GM23338 (cell line): ENCODE data around the gene OTUB2. TPM values are rescaled to one million over a fixed set of nuclear protein-coding genes. Genes with fewer than 3 reads are reported as not detected.

ENCODE experiments used
- ATAC-seq: fragments of 200-7000 bp; cut with Tn5 transposase; 3 replicates; pipeline ENCODE4 v1.9.1; 2020
- DNase-seq: peaks from one replicate; pipeline ENCODE4 v3.0.0-alpha.2; 2015; ENCODE audit warnings: low spot score
- H2AFZ ChIP-seq: fragments of 200-600 bp; sonication (generic); 2 replicates; pipeline ENCODE4 v1.8.0; 2016; ENCODE audit warnings: antibody characterized with exemption, mild to moderate bottlenecking, moderate library complexity
- H3F3A ChIP-seq: fragments of 200-600 bp; sonication (generic); replicated peaks from 2 replicates; pipeline ENCODE4 v1.8.0; 2017; ENCODE audit warnings: antibody characterized with exemption, mixed run types, low read depth
- H3K27ac ChIP-seq: fragments of 200-600 bp; sonication (generic); 2 replicates; pipeline ENCODE4 v1.6.1; 2016; ENCODE audit warnings: low read depth
- H3K27me3 ChIP-seq: fragments of 200-600 bp; sonication (generic); 2 replicates; pipeline ENCODE4 v1.8.0; 2016; ENCODE audit warnings: mild to moderate bottlenecking, mixed run types, moderate library complexity; ENCODE audit not compliant: insufficient read depth
- H3K36me3 ChIP-seq: fragments of 200-600 bp; sonication (generic); 2 replicates; pipeline ENCODE4 v1.8.0; 2016; ENCODE audit warnings: mild to moderate bottlenecking; ENCODE audit not compliant: insufficient read depth
- H3K4me1 ChIP-seq: fragments of 200-600 bp; sonication (generic); 2 replicates; pipeline ENCODE4 v1.8.0; 2016; ENCODE audit warnings: mild to moderate bottlenecking, moderate library complexity; ENCODE audit not compliant: insufficient read depth
- H3K4me2 ChIP-seq: fragments of 200-600 bp; sonication (generic); 2 replicates; pipeline ENCODE4 v1.7.1; 2017; ENCODE audit warnings: mixed run types
- H3K4me3 ChIP-seq: fragments of 200-600 bp; sonication (generic); 2 replicates; pipeline ENCODE4 v1.6.1; 2016; ENCODE audit warnings: mixed run types
- H3K79me2 ChIP-seq: fragments of 200-600 bp; sonication (generic); replicated peaks from 2 replicates; pipeline ENCODE4 v1.8.0; 2017; ENCODE audit warnings: mild to moderate bottlenecking; ENCODE audit not compliant: insufficient read depth
- H3K9me2 ChIP-seq: fragments of 200-600 bp; sonication (generic); 2 replicates; pipeline ENCODE4 v1.8.0; 2017; ENCODE audit not compliant: insufficient read depth
- H4K20me1 ChIP-seq: fragments of 200-600 bp; sonication (generic); replicated peaks from 2 replicates; pipeline ENCODE4 v1.8.0; 2017; ENCODE audit warnings: mild to moderate bottlenecking; ENCODE audit not compliant: insufficient read depth
- H3K27ac Mint-ChIP-seq: 2 replicates; pipeline ENCODE4 v1.8.0; 2020; ENCODE audit warnings: inconsistent platforms, mild to moderate bottlenecking, moderate library complexity, mixed read lengths
- H3K27me3 Mint-ChIP-seq: 3 replicates; pipeline ENCODE4 v1.8.0; 2022; ENCODE audit warnings: low read depth, mild to moderate bottlenecking, moderate library complexity, mixed read lengths, inconsistent platforms; ENCODE audit not compliant: insufficient read depth, poor library complexity
- H3K36me3 Mint-ChIP-seq: 3 replicates; pipeline ENCODE4 v1.8.0; 2021; ENCODE audit warnings: low read depth, mild to moderate bottlenecking, inconsistent platforms, moderate library complexity, mixed read lengths
- H3K4me1 Mint-ChIP-seq: 3 replicates; pipeline ENCODE4 v1.8.0; 2020; ENCODE audit warnings: mild to moderate bottlenecking, inconsistent platforms, mixed read lengths
- H3K4me3 Mint-ChIP-seq: 3 replicates; pipeline ENCODE4 v1.8.0; 2021; ENCODE audit warnings: moderate library complexity, mild to moderate bottlenecking, inconsistent platforms, mixed read lengths
- H3K9me3 Mint-ChIP-seq: 3 replicates; pipeline ENCODE4 v1.8.0; 2020; ENCODE audit warnings: moderate library complexity, mild to moderate bottlenecking, inconsistent platforms, mixed read lengths
- CREB1 ChIP-seq: fragments of 250-450 bp; sonication (Bioruptor Pico); IDR thresholded peaks from 2 replicates; pipeline ENCODE4 v1.5.0; 2020; ENCODE audit warnings: low read depth, mild to moderate bottlenecking, moderate library complexity
- CTCF ChIP-seq, 2 experiments: fragments of 200-600 bp in 1 of 2; sonication (generic) in 1 of 2; conservative IDR thresholded peaks; 2 replicates each; pipeline versions ENCODE4 v1.5.1 to v1.6.1; 2016 to 2017; ENCODE audit warnings: antibody characterized with exemption in 2 of 2, low read depth in 2 of 2, mild to moderate bottlenecking in 2 of 2, moderate library complexity in 1 of 2
- ZNF462 ChIP-seq: fragments of 250-450 bp; sonication (Bioruptor Pico); IDR thresholded peaks from 2 replicates; pipeline ENCODE4 v1.5.0; 2020; ENCODE audit warnings: mild to moderate bottlenecking, moderate library complexity
- polyA plus RNA-seq: library from polyadenylated mRNA; unstranded; fragments of >200 nt; fragmentation: Nextera tagmentation; extraction: Ambion mirVana; gene quantifications from 2 replicates; pipeline ENCODE4 v1.2.1, GENCODE V29; 2016
- total RNA-seq: library from RNA; depleted of rRNA; stranded (reverse); fragments of >200 nt; shearing (Covaris generic); gene quantifications from 2 replicates; pipeline ENCODE4 v1.2.3, GENCODE V29; 2014

The OTUB2 gene
- total and polyA plus RNA-seq, 2 experiments from 2014 or later = 2.1 to 4.1 TPM

- TF ChIP-seq ZNF462 (CRISPR knock-in tag) = no peak
- Histone ChIP-seq H3K79me2 (no peaks in the 10 kb centered on the region), H3K9me2 (no peaks in the 10 kb centered on the region), H3K36me3 (no peaks in the 10 kb centered on the region), H3F3A (no peaks in the 10 kb centered on the region), H4K20me1 (no peaks in the 10 kb centered on the region), H3K4me3 (no peak overlapping the region), H3K27ac (no peak overlapping the region), H2AFZ (no peak overlapping the region), H3K4me2 (no peak overlapping the region), H3K27me3 (no peaks in the 10 kb centered on the region), H3K4me1 (no peaks in the 10 kb centered on the region)
- no peak for DNase-seq
- no peak overlapping the region for H3K4me3 Mint-ChIP-seq
- peaks cover 5% of the 10 kb centered on the region for H3K27me3 Mint-ChIP-seq
- peaks cover 10% of the 10 kb centered on the region for H3K4me1 Mint-ChIP-seq
- no peak overlapping the region for H3K27ac Mint-ChIP-seq
- H3K36me3 Mint-ChIP-seq = no peaks in the 10 kb centered on the region
- ATAC-seq = no peak
- H3K9me3 Mint-ChIP-seq = no peaks in the 10 kb centered on the region
Observed at GRCh38 chr14:93998871-93999403, 27.2 kb upstream of the OTUB2 start.

GRCh38 chr14:93999573-93999972 lies 26.6 kb upstream of the OTUB2 start:
- no peaks in the 10 kb centered on the region for H3K27me3 ChIP-seq
- H4K20me1 ChIP-seq = no peaks in the 10 kb centered on the region
- ATAC-seq (no peak), DNase-seq (peak; percentile 11)
- no peaks in the 10 kb centered on the region for H3K36me3 Mint-ChIP-seq
- H3K9me2 ChIP-seq = no peaks in the 10 kb centered on the region
- no peak overlapping the region for H3K4me3 ChIP-seq
- H2AFZ ChIP-seq = no peak overlapping the region
- no peak overlapping the region for H3K4me3 Mint-ChIP-seq
- TF ChIP-seq CTCF (conservative IDR thresholded peaks at IDR 0.05; ENCODE audit: low read depth in 2 of 2) = peak in 1 of 2 experiments; percentile 26; a peak in 2 of 4 replicates
- no peak for TF ChIP-seq CREB1 (CRISPR knock-in tag)
- peaks cover 5% of the 10 kb centered on the region for H3K27me3 Mint-ChIP-seq
- H3K27ac ChIP-seq = no peak overlapping the region
- H3K9me3 Mint-ChIP-seq = no peaks in the 10 kb centered on the region
- no peaks in the 10 kb centered on the region for H3K36me3 ChIP-seq
- H3K79me2 ChIP-seq = no peaks in the 10 kb centered on the region
- peaks cover 10% of the 10 kb centered on the region for H3K4me1 Mint-ChIP-seq
- no peaks in the 10 kb centered on the region for H3K4me1 ChIP-seq
- no peak overlapping the region for H3K4me2 ChIP-seq
- no peaks in the 10 kb centered on the region for H3F3A ChIP-seq
- no peak overlapping the region for H3K27ac Mint-ChIP-seq
